ENCODE data around the gene GPR75.

DNA sequence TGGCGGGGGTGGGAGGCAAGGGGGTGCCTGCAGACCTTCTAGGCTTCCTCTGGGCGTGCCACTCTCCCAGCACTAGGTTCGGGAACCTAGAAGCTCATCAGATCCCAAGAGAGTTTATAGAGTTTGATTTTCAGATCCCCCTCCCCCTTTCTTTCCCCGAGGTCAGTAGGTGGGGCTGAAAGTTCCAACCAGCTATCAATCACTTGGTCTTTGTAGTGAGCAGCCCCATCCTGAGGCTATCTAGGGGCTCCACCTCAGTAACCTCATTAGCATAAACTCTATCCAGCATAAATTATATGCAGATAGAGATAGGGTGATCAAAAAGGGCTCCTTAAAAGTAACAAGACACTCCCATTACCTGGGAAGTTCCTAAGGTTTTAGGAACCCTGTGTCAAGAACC is 40.1 kb downstream of the GPR75 start:
- TF ChIP-seq, protein P1, sequence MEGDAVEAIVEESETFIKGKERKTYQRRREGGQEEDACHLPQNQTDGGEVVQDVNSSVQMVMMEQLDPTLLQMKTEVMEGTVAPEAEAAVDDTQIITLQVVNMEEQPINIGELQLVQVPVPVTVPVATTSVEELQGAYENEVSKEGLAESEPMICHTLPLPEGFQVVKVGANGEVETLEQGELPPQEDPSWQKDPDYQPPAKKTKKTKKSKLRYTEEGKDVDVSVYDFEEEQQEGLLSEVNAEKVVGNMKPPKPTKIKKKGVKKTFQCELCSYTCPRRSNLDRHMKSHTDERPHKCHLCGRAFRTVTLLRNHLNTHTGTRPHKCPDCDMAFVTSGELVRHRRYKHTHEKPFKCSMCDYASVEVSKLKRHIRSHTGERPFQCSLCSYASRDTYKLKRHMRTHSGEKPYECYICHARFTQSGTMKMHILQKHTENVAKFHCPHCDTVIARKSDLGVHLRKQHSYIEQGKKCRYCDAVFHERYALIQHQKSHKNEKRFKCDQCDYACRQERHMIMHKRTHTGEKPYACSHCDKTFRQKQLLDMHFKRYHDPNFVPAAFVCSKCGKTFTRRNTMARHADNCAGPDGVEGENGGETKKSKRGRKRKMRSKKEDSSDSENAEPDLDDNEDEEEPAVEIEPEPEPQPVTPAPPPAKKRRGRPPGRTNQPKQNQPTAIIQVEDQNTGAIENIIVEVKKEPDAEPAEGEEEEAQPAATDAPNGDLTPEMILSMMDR (conservative IDR thresholded peaks at IDR 0.05) = no peak
- no peak for TF ChIP-seq ZFX (IDR thresholded peaks at IDR 0.05)

Data from C4-2B (cell line).